Stimulated activated CD8-positive, alpha-beta memory T cell treated with anti-CD3 and anti-CD28 coated beads, Interleukin-7, amount 100 ng/mL, for 48 hours (primary cell): Measurements from ENCODE around the gene ARNT2.

Experiments
- DNase-seq, 2 donors: peaks; one replicate each; pipeline ENCODE4 v3.0.0-alpha.2; 2020; ENCODE audit warnings: low read depth in 1 of 2; ENCODE audit errors: extremely low read depth in 1 of 2

Gene ARNT2

DNA sequence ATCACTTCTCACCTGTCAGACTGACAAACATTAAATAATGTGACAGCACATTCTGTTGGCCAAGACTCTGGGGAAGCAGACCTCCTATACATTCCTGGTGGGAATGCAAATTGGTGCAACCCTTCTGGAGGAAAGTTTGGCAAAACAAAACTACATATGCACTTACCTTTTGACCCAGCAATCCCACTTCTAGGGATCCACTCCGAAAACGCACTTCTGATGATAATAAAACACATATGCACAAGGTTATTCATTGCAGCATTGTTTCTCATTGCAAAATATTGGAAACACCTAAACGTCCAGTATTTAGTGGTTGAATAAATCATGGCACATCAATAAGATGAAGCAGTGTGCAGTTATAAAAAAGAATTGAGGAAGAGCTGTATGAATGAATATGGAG is 145.5 kb downstream of the ARNT2 start:
- no peak for DNase-seq

GRCh38 chr15:80550219-80550907 is 146.2 kb downstream of the ARNT2 start:
- no peak for DNase-seq

DNA sequence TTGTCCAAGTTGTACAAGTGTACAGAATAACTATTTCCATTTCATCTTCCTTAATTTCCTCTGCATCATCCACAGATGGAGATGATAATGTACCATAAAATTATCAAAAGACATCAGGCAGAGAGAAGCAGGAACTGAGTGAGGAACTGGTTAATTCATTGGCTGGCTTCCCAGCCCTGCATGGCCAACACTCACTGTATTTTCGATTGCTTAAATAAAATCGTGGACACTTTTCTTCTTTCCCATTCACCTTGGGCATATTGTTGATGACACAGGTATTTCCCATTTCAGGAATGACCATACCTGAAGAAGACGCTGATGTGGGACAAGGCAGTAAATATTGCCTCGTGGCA is 146.7 kb downstream of the ARNT2 start:
- DNase-seq, result no peak

GRCh38 chr15:80551348-80551747 is 147.2 kb downstream of the ARNT2 start:
- DNase-seq, result no peak

DNA sequence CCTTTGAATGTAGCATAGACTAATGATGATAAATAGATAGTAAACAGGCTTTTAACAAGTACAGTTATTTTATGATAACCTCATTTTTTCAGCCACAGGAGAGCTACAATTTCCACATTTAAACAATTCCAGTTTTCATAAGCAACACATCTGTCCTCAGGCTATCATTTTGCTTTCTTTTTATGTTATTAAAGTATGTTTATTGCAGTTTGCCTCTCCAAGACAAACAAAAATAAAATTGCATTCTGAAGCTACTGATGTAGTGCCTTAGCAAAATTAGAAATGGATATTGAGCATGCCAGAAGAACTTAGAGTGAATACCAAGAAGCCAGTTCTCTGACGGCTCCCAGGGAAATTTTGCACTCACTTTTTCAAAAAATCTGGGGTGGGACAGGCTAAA is 150.4 kb downstream of the ARNT2 start:
- DNase-seq, result no peak

DNA sequence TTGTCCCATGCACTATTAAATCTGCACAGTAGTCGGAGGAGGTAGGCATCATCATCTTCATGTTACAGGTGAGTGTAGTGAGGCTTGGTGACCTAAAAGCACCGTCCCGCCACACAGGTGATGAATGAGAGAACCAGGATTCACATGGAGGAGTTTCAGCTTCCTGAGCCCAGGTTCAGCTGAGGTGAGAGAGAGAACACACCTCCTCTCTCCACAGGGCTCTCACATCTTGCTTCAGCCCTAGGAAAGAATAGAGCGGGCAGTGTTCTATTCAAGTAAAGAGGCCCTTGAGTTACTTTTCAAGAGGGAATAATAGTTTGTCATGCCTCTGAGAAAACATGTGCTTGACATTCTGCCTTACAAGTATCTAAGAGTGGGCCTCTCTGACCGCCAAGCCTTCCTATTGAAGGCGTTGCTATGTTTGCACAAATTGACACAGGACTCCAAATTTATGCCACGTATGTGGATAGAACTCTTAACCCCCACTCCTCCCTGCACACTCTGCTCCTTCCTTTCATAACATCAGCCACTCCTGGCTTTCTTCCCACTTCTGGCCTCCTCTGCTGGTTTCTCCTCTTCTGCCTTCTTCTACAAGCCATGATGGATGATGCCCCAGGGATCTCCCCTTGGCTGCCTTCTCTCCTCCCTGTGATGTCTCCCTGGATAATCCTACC is 152.6 kb downstream of the ARNT2 start:
- no peak for DNase-seq

GRCh38 chr15:80557441-80558234 is 153.5 kb downstream of the ARNT2 start:
- no peak for DNase-seq

DNA sequence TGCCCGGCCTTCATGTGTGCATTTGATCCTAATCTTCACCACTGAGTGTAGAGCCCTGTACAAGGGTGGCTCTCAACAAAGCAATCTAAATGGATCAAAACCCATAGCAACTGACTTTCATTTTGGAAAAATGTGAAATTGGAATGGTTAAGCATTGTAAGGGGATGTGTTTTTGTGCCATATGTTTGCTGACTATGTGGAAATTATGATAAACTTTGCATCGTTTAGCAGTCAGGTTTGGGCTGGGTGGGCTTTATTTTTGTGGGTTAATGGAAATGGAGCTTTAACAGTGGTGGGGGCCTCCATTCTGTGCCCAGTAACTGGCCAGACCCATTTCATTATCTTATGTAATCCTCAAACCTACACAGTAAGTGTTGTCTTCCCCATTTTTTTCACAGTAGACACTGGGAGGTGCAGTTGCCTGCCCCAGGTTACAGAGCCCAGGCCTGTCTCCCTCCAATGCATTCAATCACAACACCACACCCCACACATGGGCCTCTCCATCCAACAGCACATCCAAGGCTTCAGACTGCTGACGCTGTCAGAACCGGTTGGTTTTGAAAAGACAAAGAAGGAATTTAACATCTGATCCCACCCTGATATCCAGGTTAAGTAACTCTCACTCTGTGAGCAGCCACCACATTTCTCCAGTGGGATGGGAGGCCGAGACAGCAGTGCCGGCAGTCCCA is 154.6 kb downstream of the ARNT2 start:
- no peak for DNase-seq

DNA sequence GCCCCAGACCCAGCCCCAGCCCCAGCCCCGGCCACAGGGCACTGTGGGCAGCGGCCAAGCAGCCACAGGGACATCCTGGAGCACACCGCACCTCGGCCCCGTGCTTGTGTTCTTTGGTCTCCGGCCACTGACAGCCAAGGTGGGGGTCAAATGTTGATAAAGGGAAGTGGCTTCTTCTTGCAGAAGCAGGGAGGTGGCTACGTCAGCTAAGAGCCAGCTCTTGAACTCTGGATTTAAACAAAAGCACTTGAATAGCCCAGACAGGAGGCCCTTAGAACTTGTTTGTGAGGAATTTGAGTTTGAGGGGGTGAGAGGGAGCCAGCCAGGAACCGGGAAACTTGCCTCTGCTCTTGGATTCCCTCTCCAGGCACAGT is 155.1 kb downstream of the ARNT2 start:
- no peak for DNase-seq

GRCh38 chr15:80559761-80560160 is 155.6 kb downstream of the ARNT2 start:
- no peak for DNase-seq

- no peak for DNase-seq
These were observed 156.6 kb downstream of the ARNT2 start for GRCh38 chr15:80560601-80561400.

- DNase-seq, result no peak
These were observed 157.3 kb downstream of the ARNT2 start for GRCh38 chr15:80561500-80561899.

- no peak for DNase-seq
These were observed 157.9 kb downstream of the ARNT2 start for GRCh38 chr15:80562033-80562432.

- no peak for DNase-seq
These were observed 158.7 kb downstream of the ARNT2 start for GRCh38 chr15:80562846-80563245.

- DNase-seq, result no peak
These were observed 159.3 kb downstream of the ARNT2 start for GRCh38 chr15:80563372-80563997.

- no peak for DNase-seq
These were observed 159.9 kb downstream of the ARNT2 start for GRCh38 chr15:80564056-80564455.

- no peak for DNase-seq
These were observed 161.2 kb downstream of the ARNT2 start for GRCh38 chr15:80565398-80565797.

GRCh38 chr15:80565988-80566387 is 161.8 kb downstream of the ARNT2 start:
- no peak for DNase-seq

DNA sequence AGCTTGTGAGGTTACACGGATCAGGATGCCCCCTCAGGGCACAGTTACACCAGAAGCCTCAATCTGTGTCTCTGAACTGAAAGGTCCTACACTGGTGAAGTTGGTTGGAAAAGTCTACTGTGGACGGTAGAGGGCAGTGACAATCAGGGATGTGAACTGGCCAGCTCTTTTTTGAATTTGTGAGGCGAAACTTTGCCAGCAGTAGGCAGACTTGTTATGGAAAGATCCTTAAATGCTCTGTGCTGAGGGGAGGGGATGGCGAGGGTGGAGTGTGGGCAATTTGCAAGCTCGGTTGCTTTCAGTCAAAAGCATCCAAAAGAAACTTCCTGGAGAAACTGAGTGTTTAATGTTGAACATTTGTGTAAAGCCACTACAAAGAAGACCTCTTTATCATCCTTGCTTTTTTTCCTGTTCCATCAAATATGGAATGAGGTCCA is 163.6 kb downstream of the ARNT2 start:
- no peak for DNase-seq

DNA sequence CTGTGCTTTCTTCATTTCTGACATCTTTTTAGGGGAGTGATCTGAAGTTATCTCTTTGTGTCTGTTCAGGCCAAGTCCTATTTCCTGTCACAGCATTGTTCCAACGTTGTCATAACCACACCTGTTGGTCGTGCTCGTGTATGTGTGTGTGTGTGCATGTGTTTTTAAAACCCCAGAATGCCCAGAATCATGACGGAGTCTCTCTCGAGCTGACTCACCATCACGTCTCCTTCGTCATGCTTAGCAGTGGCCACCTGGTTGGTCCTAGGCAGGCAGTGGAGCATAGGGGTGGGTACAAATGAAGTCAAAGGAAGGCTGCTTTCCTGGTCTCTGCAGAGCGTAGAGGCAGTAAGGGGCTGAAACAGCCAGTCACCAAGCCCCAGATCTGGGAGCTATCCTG is 164.1 kb downstream of the ARNT2 start:
- DNase-seq, result no peak
